ENCODE measurements around the gene ITGB3.
"Not testable (repeated sequence)": the region's sequence is repeated elsewhere in the genome, so short reads cannot be mapped to it uniquely, and the experiment has no call there.

Gene ITGB3

GRCh38 chr17:47244697-47245096 is 8.9 kb upstream of the ITGB3 start:
- no peak for DNase-seq (ENCODE audit: low spot score)

DNA sequence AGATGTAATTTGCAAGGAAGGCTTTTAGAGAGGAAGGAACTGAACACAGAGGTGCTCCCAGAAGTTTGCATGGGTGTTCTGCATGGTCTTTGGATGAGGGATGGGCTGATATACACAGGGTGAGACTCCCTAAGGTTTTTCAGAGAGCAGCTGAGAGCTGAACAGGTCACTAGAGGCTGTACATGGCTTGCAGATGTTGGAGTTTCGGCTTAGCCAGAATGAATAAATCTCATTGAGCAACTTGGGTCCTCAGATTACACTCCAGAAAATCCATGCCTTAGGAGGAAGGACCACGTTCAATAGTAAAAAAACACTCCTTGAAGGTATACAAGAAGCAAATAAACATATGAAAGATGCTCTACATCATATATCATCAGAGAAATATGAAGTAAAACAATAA is 7.5 kb upstream of the ITGB3 start:
- no peak for DNase-seq (ENCODE audit: low spot score)

GRCh38 chr17:47250855-47251254 is 2.8 kb upstream of the ITGB3 start:
- no peak for DNase-seq (ENCODE audit: low spot score)

DNA sequence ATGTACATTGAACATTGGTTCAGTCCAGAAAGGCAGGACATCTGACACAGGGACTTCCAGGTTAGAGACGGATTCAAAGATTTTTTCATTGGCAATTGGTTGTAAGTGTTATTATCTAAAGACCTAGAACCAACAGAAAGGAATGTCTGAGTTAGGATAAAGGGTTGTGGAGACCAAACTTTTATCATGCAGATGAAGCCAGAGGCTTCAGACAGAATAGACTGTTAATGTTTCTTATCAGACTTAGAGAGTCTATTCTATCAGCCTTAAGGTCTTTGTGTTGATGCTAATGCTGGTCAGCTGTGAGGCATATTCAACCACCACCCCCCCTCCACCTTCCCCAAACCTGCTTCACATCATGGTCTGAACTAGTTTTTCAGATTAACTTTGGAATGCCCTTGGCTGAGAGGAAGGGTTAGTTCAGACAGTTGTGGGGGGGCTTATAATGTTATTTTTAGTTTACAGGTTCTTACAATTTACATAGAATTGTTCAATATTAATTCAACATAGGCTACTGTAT is 2.1 kb upstream of the ITGB3 start:
- no peak for DNase-seq (ENCODE audit: low spot score)

GRCh38 chr17:47252209-47252608 is 1.4 kb upstream of the ITGB3 start:
- DNase-seq (ENCODE audit: low spot score), result peak; percentile 67

- DNase-seq (ENCODE audit: low spot score), result no peak
These were observed 688 bp upstream of the ITGB3 start for GRCh38 chr17:47252766-47253512.

- DNase-seq (ENCODE audit: low spot score), result no peak
These were observed 846 bp downstream of the ITGB3 start for GRCh38 chr17:47254403-47254943.

DNA sequence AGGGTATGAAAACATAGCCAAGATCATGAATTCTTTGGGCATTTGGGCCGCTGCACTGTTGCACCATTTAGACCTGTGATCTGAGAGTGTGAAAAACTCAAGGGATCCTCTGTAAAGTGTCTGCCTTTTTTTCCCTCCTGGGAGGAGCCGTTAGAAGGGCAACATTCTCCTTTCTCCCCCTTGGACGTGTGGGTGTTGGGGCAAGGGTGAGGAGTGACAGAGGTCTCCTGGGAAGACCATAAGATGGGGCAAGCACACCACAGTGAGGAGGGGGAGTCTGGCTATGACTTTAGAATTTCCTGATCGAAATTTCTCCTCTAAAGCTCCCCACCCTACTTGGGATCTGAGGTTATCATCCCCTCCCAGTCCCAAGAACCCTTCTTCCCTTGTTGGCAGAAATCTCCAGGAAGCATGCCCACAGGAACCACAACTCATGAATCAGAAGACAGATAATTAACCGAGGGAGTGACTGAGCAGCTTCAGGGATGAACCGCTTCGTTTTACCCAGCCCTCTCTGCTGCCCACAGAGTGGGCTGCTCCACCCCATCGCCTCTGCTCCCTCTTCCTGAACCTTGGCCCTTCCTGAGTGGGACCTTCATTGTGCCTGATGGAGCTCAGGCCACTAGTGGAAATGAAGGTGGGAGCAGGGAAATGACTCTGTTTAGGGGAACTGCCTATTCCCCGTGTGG is 4.2 kb downstream of the ITGB3 start:
- no peak for DNase-seq (ENCODE audit: low spot score)

DNA sequence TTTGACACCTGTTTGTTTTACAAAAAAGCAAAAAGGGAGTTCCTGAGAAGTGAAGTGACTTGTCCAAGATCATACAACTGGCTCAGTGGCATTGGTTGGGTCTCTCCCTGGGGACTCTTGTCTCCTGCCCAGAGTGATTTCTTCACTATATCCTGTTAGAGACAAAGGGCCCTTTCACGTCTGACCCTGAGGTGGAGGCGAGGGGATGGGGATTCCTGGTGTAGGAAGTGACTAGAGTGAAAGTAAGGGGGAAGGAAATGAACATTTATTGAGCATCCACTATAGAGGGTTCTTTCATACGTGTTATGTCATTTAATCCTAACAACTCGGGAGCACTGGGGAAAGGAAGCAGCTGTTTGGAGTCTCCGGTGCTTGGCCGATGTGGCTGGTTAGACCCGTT is 9.0 kb downstream of the ITGB3 start:
- no peak for DNase-seq (ENCODE audit: low spot score)

GRCh38 chr17:47264166-47264565 is 10.5 kb downstream of the ITGB3 start:
- no peak for DNase-seq (ENCODE audit: low spot score)

DNA sequence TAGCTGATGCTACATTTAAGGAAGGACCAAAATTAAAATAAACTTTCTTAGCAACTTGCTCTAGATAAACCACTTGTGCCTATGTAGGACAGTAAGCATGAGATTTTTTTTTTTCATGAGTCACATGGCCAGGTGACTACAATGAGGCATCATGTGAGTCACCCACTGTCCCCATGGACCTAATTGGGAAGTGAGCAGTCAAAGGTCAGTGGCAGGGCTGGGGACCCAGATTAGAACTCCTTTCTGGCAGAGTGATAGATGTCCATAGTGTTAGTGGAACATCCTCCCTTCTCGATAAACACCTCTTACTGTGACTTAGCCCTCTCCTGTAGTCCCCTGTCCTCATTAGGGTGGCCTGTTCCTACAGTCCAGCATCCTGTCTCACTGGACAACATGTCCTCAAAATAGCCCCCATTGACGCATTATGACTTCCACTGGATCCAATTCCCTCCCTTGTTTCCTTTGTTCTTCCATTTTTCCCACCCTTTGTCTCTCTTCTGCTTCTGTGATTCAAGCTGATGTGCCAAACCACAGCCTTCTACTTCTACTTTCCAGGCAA is 12.4 kb downstream of the ITGB3 start:
- DNase-seq (ENCODE audit: low spot score), result no peak

GRCh38 chr17:47266782-47267181 is 13.2 kb downstream of the ITGB3 start:
- no peak for DNase-seq (ENCODE audit: low spot score)

GRCh38 chr17:47267354-47267828 is 13.8 kb downstream of the ITGB3 start:
- no peak for DNase-seq (ENCODE audit: low spot score)

GRCh38 chr17:47268964-47269363 is 15.3 kb downstream of the ITGB3 start:
- DNase-seq (ENCODE audit: low spot score), result not testable (repeated sequence)

- not testable (repeated sequence) for DNase-seq (ENCODE audit: low spot score)
These were observed 16.1 kb downstream of the ITGB3 start for GRCh38 chr17:47269561-47270280.

- DNase-seq (ENCODE audit: low spot score), result no peak
These were observed 17.5 kb downstream of the ITGB3 start for GRCh38 chr17:47270946-47271705.

- DNase-seq (ENCODE audit: low spot score), result no peak
These were observed 18.9 kb downstream of the ITGB3 start for GRCh38 chr17:47272491-47272890.

DNA sequence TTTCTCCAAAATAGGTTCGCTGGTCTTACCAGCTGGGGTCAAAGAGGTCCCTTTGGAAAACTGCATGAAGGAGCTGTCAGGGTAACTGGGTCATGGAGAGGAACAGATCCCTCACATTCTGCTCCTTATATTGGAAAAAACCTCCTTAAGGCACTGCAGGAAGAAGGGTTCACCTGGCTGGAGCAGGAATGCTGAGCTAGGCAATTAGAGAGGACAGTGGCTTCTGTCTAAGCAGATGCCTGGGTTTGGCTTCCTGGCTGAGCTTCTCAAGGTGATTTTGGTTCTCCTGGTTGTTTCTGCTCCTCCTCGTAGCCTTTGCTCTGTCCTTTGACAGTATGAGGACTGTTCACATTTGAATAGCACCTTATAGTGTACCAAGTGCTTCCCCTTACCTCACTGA is 19.6 kb downstream of the ITGB3 start:
- no peak for DNase-seq (ENCODE audit: low spot score)

DNA sequence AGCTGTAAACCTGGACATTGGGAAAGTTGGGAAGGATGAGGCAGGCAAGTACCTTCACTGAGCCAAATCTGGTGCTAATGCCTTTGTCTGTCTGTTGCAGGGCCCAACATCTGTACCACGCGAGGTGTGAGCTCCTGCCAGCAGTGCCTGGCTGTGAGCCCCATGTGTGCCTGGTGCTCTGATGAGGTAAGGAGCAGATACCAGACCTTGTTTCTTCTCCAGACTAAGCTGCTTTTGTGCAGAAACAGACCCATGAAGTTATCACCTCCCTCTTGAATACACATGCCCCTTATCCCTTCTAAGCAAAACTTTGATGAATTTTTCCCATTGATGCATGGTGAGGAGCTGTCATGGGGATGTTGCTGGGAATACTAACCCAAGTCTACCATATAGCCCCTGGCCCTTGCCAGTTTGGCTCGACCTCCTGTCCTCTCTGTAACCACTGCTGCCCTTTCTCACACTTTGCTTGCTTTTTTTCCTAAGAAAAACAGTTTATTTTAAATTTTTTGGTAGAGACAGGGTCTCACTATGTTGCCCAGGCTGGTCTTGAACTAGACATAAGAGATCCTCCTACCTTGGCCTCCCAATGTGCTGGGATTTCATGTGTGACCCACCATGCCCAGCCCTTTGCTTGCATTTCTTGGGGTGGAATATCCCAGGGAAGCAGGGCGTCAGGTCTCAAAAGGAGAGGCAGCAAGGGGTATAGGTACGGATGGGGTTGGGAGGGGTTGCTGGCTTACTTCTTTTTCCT is 20.9 kb downstream of the ITGB3 start:
- DNase-seq (ENCODE audit: low spot score), result no peak

DNA sequence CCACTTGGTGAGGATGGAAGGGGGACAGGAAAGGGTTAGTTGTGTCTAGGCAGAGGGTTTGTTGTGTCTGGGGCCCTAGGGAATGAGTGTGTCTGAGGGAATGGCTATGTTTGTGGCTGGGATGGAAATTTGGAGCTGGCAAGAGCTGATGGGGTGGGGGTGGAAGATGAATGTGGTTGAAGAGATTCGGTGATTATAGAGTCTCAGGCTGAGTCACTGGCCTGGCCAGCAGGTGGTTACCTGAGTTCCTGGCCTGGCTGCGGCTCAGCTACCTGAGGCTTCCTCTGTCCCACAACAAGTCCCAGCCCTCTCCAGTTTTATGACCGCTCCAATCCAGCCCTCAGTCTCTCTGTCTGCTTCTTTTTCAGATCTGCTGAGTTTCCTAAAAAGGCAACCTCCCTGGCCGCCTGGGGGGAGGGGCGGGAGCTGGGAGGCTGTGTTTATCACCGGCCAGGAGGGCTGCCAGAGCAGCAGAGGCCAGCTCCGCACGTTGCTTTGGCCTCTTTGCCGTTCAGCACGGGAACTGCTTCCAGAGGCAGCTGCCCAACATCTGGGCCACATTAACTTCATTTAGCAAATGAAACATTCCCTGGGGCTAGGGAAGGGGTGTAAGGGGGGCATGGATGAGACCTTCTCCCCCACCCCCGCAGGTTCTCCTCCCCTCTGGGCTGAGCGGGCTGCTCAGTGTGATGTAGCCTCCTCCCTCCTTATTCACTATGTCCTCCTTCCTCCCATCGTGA is 21.8 kb downstream of the ITGB3 start:
- DNase-seq (ENCODE audit: low spot score), result no peak
